NCI-H187 (cell line): ENCODE measurements around the gene B3GALT6.

Experiments used
- DNase-seq, 2 experiments: peaks; one replicate each; lab custom pipeline; 2025; lab: John Stamatoyannopoulos, UW

Gene B3GALT6

DNA sequence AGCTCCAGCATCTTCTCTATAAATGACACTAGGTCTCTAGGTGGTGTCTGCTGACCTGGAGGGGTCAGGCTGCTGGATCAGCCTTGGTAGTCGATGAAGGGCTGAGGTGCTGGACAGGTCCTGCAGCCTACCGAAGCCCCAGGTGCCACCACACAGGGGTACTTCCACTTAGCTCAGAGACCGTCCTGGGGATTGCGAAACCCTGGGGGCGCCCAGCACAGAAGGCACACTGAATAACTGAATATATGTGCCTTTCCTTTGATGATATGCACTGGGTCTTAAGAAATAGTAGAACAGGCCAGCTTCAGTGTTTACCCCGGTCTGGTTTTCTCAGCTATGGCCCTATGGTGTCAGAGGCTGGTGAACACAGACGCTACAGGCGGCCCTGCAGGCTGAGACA lies 30.7 kb downstream of the B3GALT6 start:
- no peak for DNase-seq

DNA sequence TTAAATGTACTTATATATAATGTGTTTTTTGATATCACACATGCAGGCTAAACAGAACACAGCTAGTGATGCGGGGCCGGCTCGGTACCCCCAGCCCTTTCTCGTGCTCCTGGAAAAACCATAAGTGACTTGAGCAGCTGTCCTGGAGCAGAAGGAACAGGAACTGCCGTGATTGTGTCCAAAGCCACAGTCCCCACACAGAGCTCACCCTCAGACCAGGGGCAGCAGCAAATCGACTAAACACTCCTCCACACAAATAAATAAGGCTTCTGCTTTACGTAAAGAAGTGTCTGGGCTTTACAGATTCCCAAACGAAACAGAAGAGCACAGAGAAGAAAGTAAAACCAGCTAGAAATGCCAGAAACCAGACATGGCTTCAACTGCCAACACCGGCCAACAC lies 32.0 kb downstream of the B3GALT6 start:
- no peak for DNase-seq

GRCh38 chr1:1264868-1265272 lies 32.8 kb downstream of the B3GALT6 start:
- no peak for DNase-seq

DNA sequence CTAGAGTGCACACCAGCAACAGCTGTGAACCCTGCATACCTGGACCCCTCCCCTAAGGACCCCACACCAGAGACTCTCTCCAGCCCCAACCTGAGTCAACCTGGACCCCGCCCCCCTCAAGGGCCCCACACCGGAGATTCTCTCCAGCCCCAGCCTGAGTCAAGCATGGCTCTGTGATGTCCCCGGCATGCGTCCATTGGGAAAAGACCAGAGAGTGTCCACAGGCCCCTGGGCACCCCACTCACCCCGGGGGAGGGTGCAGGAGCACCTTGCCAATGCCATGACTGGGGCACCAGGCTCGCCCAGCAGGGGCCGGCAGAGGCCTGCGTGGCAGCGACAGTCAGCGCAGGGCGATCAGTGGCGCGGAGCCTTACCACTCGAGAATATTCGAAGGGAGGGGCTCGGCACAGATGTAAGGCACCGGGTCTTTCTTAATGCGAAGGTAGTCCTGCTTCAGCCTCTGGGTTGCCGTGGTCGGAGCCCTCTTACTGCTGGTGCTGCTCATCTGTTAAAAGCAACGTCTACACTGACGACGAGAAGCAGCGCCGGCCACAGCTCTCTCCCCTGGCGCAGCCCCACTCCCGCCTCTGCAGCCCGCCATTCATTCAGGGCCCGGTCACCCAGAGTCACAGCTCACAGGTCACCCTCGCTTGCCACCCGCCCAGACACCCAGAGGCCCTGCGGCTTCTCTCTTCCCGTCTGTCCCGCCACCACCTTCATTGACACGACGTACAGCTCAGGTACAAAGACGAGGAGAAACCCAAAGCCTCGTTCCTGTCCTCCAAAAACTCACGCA lies 35.6 kb downstream of the B3GALT6 start:
- no peak for DNase-seq

GRCh38 chr1:1268284-1268682 lies 36.2 kb downstream of the B3GALT6 start:
- DNase-seq, result no peak

DNA sequence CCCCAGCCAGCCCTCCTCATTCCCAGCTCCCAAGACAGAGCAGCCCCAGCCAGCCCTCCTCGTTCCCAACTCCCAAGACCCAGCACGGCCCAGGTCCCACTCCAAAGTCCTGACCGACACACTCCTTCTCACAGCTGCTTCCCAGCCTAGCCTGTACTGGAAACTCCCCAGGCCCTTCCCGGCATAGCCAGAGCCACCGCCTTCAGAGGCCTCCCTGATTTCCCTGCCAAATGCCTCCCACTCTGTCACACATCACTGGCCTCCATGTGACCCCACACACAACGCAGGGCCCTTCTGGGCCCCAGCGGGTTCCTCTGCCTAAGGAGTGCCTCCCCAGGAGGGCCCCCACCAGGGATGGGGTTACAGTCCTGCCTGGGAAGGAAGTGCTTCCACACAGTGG lies 38.8 kb downstream of the B3GALT6 start:
- DNase-seq, result no peak

DNA sequence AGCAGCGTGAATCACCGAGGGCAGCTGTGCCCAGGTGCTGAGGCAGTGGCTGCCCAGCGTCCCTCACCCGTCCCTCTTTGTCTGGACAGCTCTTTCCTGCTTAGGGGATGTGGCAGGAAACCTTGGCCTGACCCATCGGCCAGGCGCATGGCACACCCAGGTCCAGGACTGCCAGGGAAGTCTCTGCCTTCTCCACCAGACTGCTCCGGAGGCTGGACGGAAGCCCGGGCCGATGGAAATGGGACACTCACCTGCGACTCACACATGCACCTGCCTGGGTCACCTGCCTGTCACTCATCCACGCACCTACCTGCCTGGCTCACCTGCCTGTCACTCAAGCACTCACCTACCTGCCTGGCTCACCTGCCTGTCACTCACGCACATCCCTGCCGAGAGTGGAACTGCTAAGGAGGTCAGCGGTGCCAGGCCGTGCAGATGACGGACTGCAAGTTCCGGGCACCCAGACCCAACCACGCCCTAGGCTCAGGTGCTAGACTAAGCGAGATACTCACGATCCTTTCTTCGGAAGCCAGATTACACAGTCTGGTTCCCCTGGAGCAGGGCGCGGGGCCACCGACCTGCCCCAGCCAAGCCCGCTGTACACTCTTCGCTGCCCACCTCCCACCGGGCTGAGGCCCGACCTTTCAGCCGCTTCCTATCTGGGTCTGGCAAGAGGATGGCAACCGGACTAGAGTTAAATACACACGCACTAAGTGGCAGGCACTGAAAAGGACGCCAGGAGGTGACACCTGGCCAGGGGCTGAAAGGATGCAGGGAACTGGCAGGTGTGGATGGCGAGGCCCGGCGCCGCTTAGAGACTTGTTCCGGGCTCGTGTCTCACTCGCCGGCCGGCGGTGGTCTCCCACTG lies 40.5 kb downstream of the B3GALT6 start:
- no peak for DNase-seq

GRCh38 chr1:1273209-1273511 lies 41.1 kb downstream of the B3GALT6 start:
- DNase-seq, result no peak

- peak; percentile 46 to 78 for DNase-seq
Measured at GRCh38 chr1:1273512-1274298, 41.7 kb downstream of the B3GALT6 start, which contains the start of gene UBE2J2. Gene UBE2J2 (minus strand): TSS chr1:1273854. CDS start chr1:1267992, 5,862 bp downstream.

DNA sequence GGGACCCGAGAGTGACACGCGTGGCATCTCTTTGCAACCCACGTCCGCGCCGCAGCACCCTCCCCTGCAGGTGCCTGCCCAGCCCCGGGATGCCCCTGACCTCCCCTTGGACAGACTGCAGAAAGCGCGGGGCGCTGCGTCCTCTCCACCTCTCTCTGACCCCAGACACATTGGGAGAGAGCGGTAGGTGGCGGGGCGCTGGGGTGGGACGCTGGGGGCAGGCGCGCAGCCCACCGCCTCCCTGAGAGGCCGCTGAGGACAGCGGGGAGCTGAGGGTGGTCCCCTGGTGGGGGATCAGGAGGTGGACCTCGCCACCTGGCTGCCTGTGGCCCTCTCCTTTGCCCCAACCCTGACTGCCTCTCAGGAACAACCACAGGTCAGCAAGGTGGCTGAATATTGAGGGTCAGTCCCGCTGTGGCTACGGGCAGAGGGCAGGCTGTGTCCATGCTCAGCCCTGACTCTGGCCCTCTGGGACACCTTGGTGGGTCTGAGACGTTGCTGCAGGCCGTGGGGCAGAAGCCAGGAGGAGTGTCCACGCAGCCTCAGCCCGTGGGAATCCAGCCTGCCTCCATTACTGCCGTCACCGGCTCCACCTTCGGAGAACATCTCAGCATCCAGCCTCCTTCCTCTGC lies 42.4 kb downstream of the B3GALT6 start:
- DNase-seq, result no peak

DNA sequence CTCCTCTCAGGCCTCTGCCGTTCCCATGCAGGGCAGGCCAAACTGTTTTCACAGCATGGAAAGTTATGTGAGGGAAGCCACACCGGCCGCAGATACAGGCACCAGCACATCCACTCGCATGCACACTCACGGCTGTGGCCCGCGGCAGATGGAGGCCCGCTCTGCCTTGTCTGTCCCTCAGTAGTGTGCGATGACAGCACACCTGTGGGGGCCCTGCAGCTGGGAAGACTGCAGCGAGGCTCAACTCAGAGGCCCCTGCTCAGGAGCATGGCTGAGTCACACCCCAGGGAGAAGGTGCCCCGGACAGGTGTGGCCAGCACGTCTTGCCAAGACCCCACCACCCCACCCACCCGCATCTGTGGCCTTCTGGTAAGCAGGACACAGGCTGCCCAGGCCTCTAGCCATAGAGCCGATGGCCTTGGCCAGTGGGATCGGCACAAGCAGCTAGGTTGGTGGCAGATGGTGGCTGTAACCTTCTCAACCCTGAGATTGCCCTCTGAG lies 42.9 kb downstream of the B3GALT6 start:
- DNase-seq, result no peak

GRCh38 chr1:1275836-1276235 lies 43.8 kb downstream of the B3GALT6 start:
- no peak for DNase-seq

- no peak for DNase-seq
Measured at GRCh38 chr1:1278620-1279019, 46.6 kb downstream of the B3GALT6 start.

DNA sequence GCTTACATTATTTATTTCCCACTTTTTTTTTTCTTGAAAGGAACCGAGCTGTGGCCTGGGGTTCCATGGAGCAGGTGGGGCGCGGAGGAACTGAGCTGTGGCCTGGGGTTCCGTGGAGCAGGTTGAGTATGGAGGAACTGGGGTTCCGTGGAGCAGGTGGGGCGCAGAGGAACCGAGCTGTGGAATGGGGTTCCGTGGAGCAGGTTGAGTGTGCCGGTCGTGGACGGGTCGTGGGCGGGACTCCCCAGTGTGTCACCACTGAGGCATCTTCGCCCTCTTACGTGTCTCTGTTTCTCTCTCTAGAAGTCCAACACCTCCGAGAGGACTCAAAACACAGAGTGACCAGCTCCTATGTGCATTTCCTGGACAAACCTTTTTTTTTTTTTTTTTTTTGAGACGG lies 47.0 kb downstream of the B3GALT6 start:
- DNase-seq, result no peak

DNA sequence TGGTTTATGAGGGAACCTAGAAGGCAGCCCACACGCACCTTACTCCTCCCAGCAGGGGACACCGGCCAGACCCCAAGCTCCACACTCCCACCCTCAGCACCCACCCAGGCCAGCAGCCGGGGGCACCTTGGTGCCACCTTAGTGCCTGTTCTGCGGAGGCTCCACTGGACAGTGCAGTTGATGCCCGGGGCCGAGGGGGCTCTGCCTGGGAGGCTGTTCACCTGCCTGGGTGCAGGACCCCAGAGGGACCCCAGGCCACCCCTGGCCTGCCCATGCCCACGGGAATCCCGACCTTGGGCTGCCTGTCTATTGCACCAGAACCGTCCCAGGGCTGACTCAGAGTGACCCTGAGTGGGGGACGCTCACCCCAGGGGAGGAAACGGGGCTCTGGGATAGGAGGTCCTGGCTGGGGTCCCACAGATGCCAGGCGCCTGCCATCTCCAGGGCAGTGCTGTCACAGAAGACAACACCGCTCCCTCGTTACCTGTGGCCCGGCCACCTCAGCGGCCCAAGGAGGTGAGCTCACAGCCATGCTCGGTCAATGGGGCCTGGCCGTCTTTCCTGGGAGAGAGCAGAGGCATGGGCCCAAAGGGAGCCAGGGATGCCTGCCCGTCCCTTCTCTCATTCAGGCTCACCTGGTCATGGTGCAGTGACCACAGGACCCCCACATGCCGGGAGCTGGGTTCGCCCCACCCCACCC lies 48.9 kb downstream of the B3GALT6 start:
- DNase-seq, result no peak

- no peak for DNase-seq
Measured at GRCh38 chr1:1281533-1282321, 49.7 kb downstream of the B3GALT6 start.

DNA sequence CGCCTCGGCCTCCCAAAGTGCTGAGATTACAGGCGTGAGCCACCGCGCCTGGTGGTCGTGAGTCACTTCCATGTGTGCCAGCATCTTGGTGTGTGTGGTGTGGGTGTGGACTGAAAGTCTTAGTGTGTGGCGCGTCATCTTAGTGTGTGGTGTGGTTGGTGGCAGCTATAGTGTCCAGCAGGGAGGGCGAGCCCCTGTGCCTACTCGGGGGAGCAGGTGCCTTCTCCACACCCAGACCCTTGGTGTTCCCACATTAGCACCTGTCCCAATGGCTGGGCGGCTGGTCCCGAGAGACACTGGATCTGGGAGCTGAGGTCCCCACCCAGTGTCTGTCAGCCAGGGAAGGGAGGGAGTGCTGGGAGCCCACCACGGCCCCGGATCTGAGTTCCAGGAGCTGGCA lies 51.0 kb downstream of the B3GALT6 start:
- no peak for DNase-seq

DNA sequence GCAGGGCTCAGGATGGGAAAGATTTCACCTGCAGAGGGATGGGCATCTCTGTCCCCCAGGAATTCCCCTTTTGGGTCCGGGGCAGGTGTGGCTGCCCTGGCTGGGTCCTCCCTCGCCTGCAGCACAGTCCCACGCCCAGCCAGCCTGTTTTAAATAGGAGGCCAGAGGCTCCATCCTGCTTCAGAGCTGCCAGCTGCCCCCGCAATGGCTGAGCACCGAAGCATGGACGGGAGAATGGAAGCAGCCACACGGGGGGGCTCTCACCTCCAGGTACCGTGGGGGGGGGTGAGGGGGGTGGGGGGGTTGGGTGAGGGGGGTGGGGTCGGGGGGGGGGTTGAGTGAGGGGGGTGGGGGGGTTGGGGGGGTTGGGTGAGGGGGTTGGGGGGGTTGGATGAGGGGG lies 51.8 kb downstream of the B3GALT6 start:
- DNase-seq, result no peak
